Endothelial cell of umbilical vein (primary cell): Measurements from ENCODE around the gene MOB3A. TPM values are rescaled to one million over a fixed set of nuclear protein-coding genes. Genes with fewer than 3 reads are reported as not detected.

Experiments
- BruUV-seq: library from RNA; stranded (reverse); fragments of 400-500 nt; replicated peaks from 2 replicates; lab custom pipeline; 2021; lab: Mats Ljungman, UMichigan
- CTCF ChIA-PET: fragments of 300-600, 350-600 bp; sonication (Branson Sonifier 250); formaldehyde crosslinking; loops from one replicate; lab custom pipeline; 2021; ENCODE audit warnings: antibody characterized with exemption, inconsistent platforms; lab: Charles Lee
- POLR2A ChIA-PET: fragments of 300-600, 350-600 bp; sonication (Branson Sonifier 250); formaldehyde crosslinking; loops from one replicate; lab custom pipeline; 2021; ENCODE audit warnings: antibody characterized with exemption, inconsistent platforms; lab: Charles Lee
- DNase-seq: peaks from one replicate; pipeline ENCODE4 v3.0.0-alpha.2; 2011; ENCODE audit warnings: low read depth, low spot score
- FAIRE-seq: peaks from 2 replicates; lab custom pipeline; 2011; peaks lifted over from hg19 to GRCh38; lab: Jason Lieb, UNC
- H2AFZ ChIP-seq: 2 replicates; pipeline ENCODE4 v1.6.0; 2012; ENCODE audit warnings: low read depth, low read length, control low read depth, inconsistent platforms
- H3K27ac ChIP-seq: 2 replicates; pipeline ENCODE4 v1.5.1; 2011; ENCODE audit warnings: low read depth, mild to moderate bottlenecking, control low read depth, low read length, moderate library complexity; ENCODE audit not compliant: insufficient read depth
- H3K27me3 ChIP-seq, 2 experiments: 2 replicates each; pipeline versions ENCODE4 v1.6.0 to v1.6.1; 2011; ENCODE audit warnings: low read length in 2 of 2, mixed read lengths in 1 of 2; ENCODE audit not compliant: control insufficient read depth in 2 of 2, insufficient read depth in 2 of 2
- H3K36me3 ChIP-seq, 2 experiments: 2 replicates in 1 of 2; 3 replicates in 1 of 2; pipeline ENCODE4 v1.5.1; 2011; ENCODE audit warnings: low read length in 2 of 2, mild to moderate bottlenecking in 1 of 2, moderate library complexity in 1 of 2; ENCODE audit not compliant: control insufficient read depth in 2 of 2, insufficient read depth in 2 of 2; ENCODE audit errors: extremely low read depth in 1 of 2
- H3K4me1 ChIP-seq: 3 replicates; pipeline ENCODE4 v1.5.1; 2011; ENCODE audit warnings: mild to moderate bottlenecking, low read length; ENCODE audit not compliant: control insufficient read depth, insufficient read depth; ENCODE audit errors: extremely low read depth
- H3K4me2 ChIP-seq: 2 replicates; pipeline ENCODE4 v1.6.1; 2011; ENCODE audit warnings: low read length, control low read depth, mixed read lengths; ENCODE audit not compliant: insufficient read depth
- H3K4me3 ChIP-seq, 3 experiments: fragments of 200-600 bp in 1 of 3; sonication (generic), shearing (Covaris generic) in 1 of 3; replicated peaks in 1 of 3; 2 replicates each; pipeline ENCODE4 v1.5.1; 2011 to 2016; ENCODE audit warnings: control low read depth in 3 of 3, low read length in 3 of 3, mild to moderate bottlenecking in 2 of 3, inconsistent platforms in 1 of 3, low read depth in 1 of 3, moderate library complexity in 1 of 3; ENCODE audit not compliant: insufficient read depth in 1 of 3
- H3K79me2 ChIP-seq: 2 replicates; pipeline ENCODE4 v1.6.0; 2012; ENCODE audit warnings: low read length, inconsistent platforms; ENCODE audit not compliant: control insufficient read depth, insufficient read depth
- H3K9ac ChIP-seq: replicated peaks from 2 replicates; pipeline ENCODE3; 2011; ENCODE audit warnings: low read length, control low read depth; ENCODE audit not compliant: insufficient read depth; ENCODE audit errors: extremely low read depth
- H3K9me1 ChIP-seq: replicated peaks from 3 replicates; pipeline ENCODE4 v1.6.0; 2011; ENCODE audit warnings: mild to moderate bottlenecking, low read length; ENCODE audit not compliant: control insufficient read depth, insufficient read depth; ENCODE audit errors: extremely low read depth
- H3K9me3 ChIP-seq: replicated peaks from 2 replicates; pipeline ENCODE4 v1.5.1; 2012; ENCODE audit warnings: low read length, inconsistent platforms; ENCODE audit not compliant: control insufficient read depth, insufficient read depth
- H4K20me1 ChIP-seq: replicated peaks from 2 replicates; pipeline ENCODE3; 2011; ENCODE audit warnings: mild to moderate bottlenecking, low read length; ENCODE audit not compliant: control insufficient read depth, insufficient read depth; ENCODE audit errors: extremely low read depth
- EZH2 ChIP-seq: IDR thresholded peaks from 2 replicates; pipeline ENCODE4 v1.6.1; 2012; ENCODE audit warnings: borderline replicate concordance, low read depth, mild to moderate bottlenecking, moderate library complexity, low read length, inconsistent platforms; ENCODE audit not compliant: severe bottlenecking
- FOS ChIP-seq: IDR thresholded peaks from 2 replicates; pipeline ENCODE4 v1.6.1; 2011; ENCODE audit warnings: mild to moderate bottlenecking, low read length, moderate library complexity, borderline replicate concordance; ENCODE audit not compliant: insufficient read depth
- GATA2 ChIP-seq: IDR thresholded peaks from 2 replicates; pipeline ENCODE4 v1.7.0; 2011; ENCODE audit warnings: low read depth, mild to moderate bottlenecking, moderate library complexity, mixed read lengths, low read length; ENCODE audit not compliant: insufficient read length, insufficient read depth
- JUN ChIP-seq: IDR thresholded peaks from 2 replicates; pipeline ENCODE4 v1.6.1; 2011; ENCODE audit warnings: borderline replicate concordance, low read depth; ENCODE audit not compliant: insufficient read length, insufficient read depth
- MYC ChIP-seq: IDR thresholded peaks from one replicate; pipeline ENCODE4 v1.6.1; 2011; ENCODE audit warnings: mild to moderate bottlenecking, low read depth, low read length
- POLR2A ChIP-seq: IDR thresholded peaks from 2 replicates; pipeline ENCODE4 v1.6.1; 2012; ENCODE audit warnings: low read depth, mild to moderate bottlenecking, control low read depth, low read length
- POLR2AphosphoS5 ChIP-seq: IDR thresholded peaks from 2 replicates; pipeline ENCODE4 v1.6.1; 2012; ENCODE audit warnings: low read depth, mild to moderate bottlenecking, control low read depth, low read length, moderate library complexity; ENCODE audit not compliant: insufficient read depth
- dilution Hi-C: fragments of 300-500 bp; cut with MboI; formaldehyde crosslinking; loops from one replicate; pipeline ENCODE4 v1.15.0; 2019; ENCODE audit warnings: low sequenced_read_pairs; ENCODE audit not compliant: extremely low pct_ligation_motif_present
- intact Hi-C: fragments of 100-400 bp; cut with micrococcal nuclease; formaldehyde crosslinking; loops from one replicate; pipeline ENCODE4 v1.10.0; 2022
- polyA plus RNA-seq, 4 experiments: library from polyadenylated mRNA; depleted of rRNA in 3 of 4; stranded (reverse) in 3 of 4; unstranded in 1 of 4; fragments of >200 nt; gene quantifications; 2 replicates each; pipeline versions ENCODE4 v1.2.1 to v1.2.3, GENCODE V29; 2011 to 2012; ENCODE audit warnings: missing spikeins in 1 of 4
- total RNA-seq: library from RNA; stranded (reverse); gene quantifications from 2 replicates; pipeline ENCODE4 v1.2.3, GENCODE V29; 2021
- TF ChIP-seq, protein P1 (sequence below), 2 donors: IDR thresholded peaks; 1 replicate in 1 of 2; 2 replicates in 1 of 2; pipeline ENCODE4 v1.5.1; 2011; ENCODE audit warnings: low read length in 2 of 2, mild to moderate bottlenecking in 2 of 2, moderate library complexity in 2 of 2, control low read depth in 1 of 2, inconsistent platforms in 1 of 2, low read depth in 1 of 2; ENCODE audit not compliant: insufficient read depth in 1 of 2; ENCODE audit errors: extremely low read depth in 1 of 2
- TF ChIP-seq, protein P2 (sequence below): IDR thresholded peaks from 2 replicates; pipeline ENCODE4 v1.6.1; 2011; ENCODE audit not compliant: insufficient read depth, insufficient read length

The MOB3A gene
- total and polyA plus RNA-seq, 2 donors (not counting 3 experiments of a cell fraction or from before 2014, with no cell fraction given) = 46.5 to 59.7 TPM

GRCh38 chr19:2099054-2099501 lies 3.0 kb upstream of the MOB3A start:
- H3K36me3 ChIP-seq = peaks cover 3 to 30% of the 10 kb centered on the region in 2 experiments
- peaks cover 20% of the 10 kb centered on the region for H3K79me2 ChIP-seq
- no peaks in the 10 kb centered on the region for H3K27me3 ChIP-seq
- H3K9me3 ChIP-seq = no peaks in the 10 kb centered on the region
- CTCF ChIA-PET = no interaction called here
- intact Hi-C loops (no loop called here), dilution Hi-C loops (no loop called here)
- POLR2A ChIA-PET = no interaction called here
- H3K4me2 ChIP-seq = no peak overlapping the region
- H3K9me1 ChIP-seq = no peaks in the 10 kb centered on the region
- BruUV-seq = no TSS peak
- H3K27ac ChIP-seq = no peak overlapping the region
- FAIRE-seq (no peak), DNase-seq (no peak)
- TF ChIP-seq MYC (no peak), FOS (no peak), GATA2 (no peak), POLR2A (no peak), JUN (no peak), EZH2 (no peak), POLR2AphosphoS5 (no peak)
- TF ChIP-seq, protein P1, sequence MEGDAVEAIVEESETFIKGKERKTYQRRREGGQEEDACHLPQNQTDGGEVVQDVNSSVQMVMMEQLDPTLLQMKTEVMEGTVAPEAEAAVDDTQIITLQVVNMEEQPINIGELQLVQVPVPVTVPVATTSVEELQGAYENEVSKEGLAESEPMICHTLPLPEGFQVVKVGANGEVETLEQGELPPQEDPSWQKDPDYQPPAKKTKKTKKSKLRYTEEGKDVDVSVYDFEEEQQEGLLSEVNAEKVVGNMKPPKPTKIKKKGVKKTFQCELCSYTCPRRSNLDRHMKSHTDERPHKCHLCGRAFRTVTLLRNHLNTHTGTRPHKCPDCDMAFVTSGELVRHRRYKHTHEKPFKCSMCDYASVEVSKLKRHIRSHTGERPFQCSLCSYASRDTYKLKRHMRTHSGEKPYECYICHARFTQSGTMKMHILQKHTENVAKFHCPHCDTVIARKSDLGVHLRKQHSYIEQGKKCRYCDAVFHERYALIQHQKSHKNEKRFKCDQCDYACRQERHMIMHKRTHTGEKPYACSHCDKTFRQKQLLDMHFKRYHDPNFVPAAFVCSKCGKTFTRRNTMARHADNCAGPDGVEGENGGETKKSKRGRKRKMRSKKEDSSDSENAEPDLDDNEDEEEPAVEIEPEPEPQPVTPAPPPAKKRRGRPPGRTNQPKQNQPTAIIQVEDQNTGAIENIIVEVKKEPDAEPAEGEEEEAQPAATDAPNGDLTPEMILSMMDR (IDR thresholded peaks at IDR 0.05; ENCODE audit: extremely low read depth in 1 of 2, insufficient read depth in 1 of 2, low read depth in 1 of 2, low read length in 2 of 2) = no peak
- TF ChIP-seq, protein P2, sequence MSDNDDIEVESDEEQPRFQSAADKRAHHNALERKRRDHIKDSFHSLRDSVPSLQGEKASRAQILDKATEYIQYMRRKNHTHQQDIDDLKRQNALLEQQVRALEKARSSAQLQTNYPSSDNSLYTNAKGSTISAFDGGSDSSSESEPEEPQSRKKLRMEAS = no peak
- H3K9ac ChIP-seq = no peak overlapping the region
- H3K4me3 ChIP-seq = no peak overlapping the region
- H3K4me1 ChIP-seq = peaks cover 13% of the 10 kb centered on the region
- no peak overlapping the region for H2AFZ ChIP-seq
- no peaks in the 10 kb centered on the region for H4K20me1 ChIP-seq
